Esophagus squamous epithelium (tissue), 5 donors: Measurements from ENCODE around the gene TUBGCP5. TPM values are rescaled to one million over a fixed set of nuclear protein-coding genes. Genes with fewer than 3 reads are reported as not detected.

Experiments
- DNase-seq: peaks from one replicate; lab custom pipeline; 2025; lab: John Stamatoyannopoulos, UW
- H3K27ac ChIP-seq, 4 donors: fragments of 200-600 bp; sonication (generic); one replicate each; pipeline ENCODE4 v1.5.1; 2016 to 2019; ENCODE audit warnings: mild to moderate bottlenecking in 1 of 4
- H3K27me3 ChIP-seq, 4 donors: fragments of 200-600 bp; sonication (generic); 1 replicate in 3 of 4; 2 replicates in 1 of 4; pipeline versions ENCODE4 v1.5.1 to v1.6.0; 2017 to 2021; ENCODE audit warnings: antibody characterized with exemption in 1 of 4
- H3K36me3 ChIP-seq, 3 donors: fragments of 200-600 bp; sonication (generic); one replicate each; pipeline ENCODE4 v1.5.1; 2016 to 2019
- H3K4me1 ChIP-seq, 3 donors: fragments of 200-600 bp; sonication (generic); one replicate each; pipeline ENCODE4 v1.5.1; 2017 to 2019
- H3K4me3 ChIP-seq, 4 donors: fragments of 200-600 bp; sonication (generic); 1 replicate in 3 of 4; 2 replicates in 1 of 4; pipeline ENCODE4 v1.5.1; 2016 to 2019; ENCODE audit warnings: mild to moderate bottlenecking in 2 of 4, moderate library complexity in 1 of 4
- H3K9me3 ChIP-seq, 3 donors: fragments of 200-600 bp; sonication (generic); one replicate each; pipeline ENCODE4 v1.5.1; 2016 to 2019
- CTCF ChIP-seq, 6 experiments: fragments of 450-650 bp in 4 of 6; fragments of 200-600 bp in 2 of 6; sonication (generic) in 2 of 6; IDR thresholded peaks; one replicate each; pipeline ENCODE4 v1.5.1; 2016 to 2019; ENCODE audit warnings: antibody characterized with exemption in 6 of 6, mild to moderate bottlenecking in 4 of 6, moderate library complexity in 4 of 6
- POLR2A ChIP-seq, 4 donors: fragments of 450-650 bp; IDR thresholded peaks; one replicate each; pipeline ENCODE4 v1.6.1; 2017; ENCODE audit warnings: antibody characterized with exemption in 4 of 4, mild to moderate bottlenecking in 4 of 4, moderate library complexity in 3 of 4
- WGBS, 2 donors: methylation state at CpG; one replicate each; pipeline ENCODE4 v1.1.5; 2018; 5-methylcytosine and 5-hydroxymethylcytosine counted together
- intact Hi-C: fragments of 100-400 bp; cut with DNase I; formaldehyde crosslinking; loops from one replicate; pipeline ENCODE4 v1.15.0; 2022
- total RNA-seq, 4 donors: library from RNA; depleted of rRNA; stranded (reverse); fragments of >200 nt; gene quantifications; one replicate each; pipeline ENCODE4 v1.1.0, GENCODE V29; 2016
- donor health status: DM: yes; HTN: yes; CAD: no.

TUBGCP5 gene
- total RNA-seq, 4 donors from 2014 or later: 10.6 to 33.6 (median 20.0) TPM

DNA sequence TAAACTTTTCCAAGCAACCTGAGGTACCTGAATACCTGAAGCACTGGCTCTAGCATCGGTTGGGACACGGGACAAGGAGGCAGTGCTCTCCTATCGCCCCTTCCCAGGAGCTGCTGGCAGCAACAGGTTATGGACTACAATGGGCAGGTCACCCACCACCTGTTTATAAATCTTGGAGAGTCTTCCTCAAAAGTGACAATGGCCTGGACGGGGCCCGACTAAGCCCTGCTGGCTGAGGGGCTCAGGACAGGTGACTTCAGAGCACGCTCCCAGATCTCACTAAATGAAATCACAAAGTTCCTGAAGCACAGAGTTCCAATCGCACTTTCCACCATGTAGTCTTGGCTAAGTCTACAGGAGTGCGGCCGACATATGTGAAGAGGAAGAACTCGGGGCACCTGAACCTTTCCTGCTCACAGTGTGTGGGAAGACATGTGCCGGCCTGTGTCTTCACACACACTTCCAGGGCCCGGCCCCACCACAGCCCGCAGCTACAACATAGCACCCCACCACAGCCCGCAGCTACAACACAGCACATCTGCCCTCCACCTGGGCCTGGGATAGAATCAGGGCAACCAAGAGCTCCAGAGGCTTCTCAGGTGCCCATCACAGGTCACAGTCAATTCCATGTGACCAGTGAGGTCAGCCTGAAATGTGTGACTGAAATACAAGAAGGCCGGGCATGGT, 72.1 kb downstream of the TUBGCP5 start:
- H3K9me3 ChIP-seq: no peaks in the 10 kb centered on the region

DNA sequence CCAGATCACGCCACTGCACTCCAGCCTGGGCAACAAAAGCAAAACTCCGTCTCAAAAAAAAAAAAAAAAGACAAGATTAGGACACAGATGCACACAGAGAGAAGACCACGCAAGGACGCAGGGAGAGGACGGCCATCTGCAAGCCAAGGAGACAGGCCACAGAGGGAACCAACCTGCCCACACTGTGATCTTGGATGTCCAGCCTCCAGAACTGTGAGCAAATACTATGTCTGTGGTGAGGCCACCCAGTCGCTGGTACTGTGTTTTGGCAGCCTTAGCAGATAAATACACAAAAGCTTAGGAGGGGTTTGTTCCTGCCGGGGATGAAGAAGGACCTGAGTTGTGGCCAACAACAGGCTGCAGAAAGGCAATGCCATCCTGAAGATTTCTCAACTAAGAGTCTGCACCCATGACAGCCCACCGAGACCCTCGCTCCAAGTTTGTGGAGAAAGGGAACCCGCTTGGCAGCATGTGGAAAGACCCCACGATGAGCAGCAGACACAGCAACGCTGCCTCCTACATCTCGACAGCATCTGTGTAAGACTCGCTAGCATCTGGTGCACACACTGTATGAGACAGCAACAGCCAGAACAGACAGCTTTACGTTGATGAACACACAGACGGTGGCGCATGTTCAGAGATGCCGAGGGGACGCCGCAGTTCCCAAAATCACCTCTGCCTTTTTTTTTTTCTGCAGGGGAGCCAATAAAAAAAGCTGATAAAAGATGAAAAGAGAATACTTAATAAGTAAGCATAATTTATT, 72.9 kb downstream of the TUBGCP5 start:
- Histone ChIP-seq H3K27ac (no peak overlapping the region), H3K36me3 (peaks cover 0 to 3% (median 0%) of the 10 kb centered on the region in 3 donors), H3K27me3 (no peaks in the 10 kb centered on the region), H3K9me3 (no peaks in the 10 kb centered on the region), H3K4me3 (no peak overlapping the region), H3K4me1 (peaks cover 11 to 61% (median 32%) of the 10 kb centered on the region in 3 donors)
- TF ChIP-seq CTCF (IDR thresholded peaks at IDR 0.05) (no peak), POLR2A (IDR thresholded peaks at IDR 0.05) (no peak)
- 78 to 88% methylated on average over 15 to 18 of the region's 20 CpGs for WGBS, 2 donors
- DNase-seq: no peak
- intact Hi-C loops: loop anchor here (10.0 kb wide), 1 partner anchor 122 kb away; no protein-coding TSS in a partner anchor

More for the DNA sequence above, 72.1 kb downstream of the TUBGCP5 start:
- Histone ChIP-seq H3K36me3 (peaks cover 0 to 3% (median 0%) of the 10 kb centered on the region in 3 donors), H3K27me3 (no peaks in the 10 kb centered on the region), H3K4me1 (peaks cover 10 to 53% (median 25%) of the 10 kb centered on the region in 3 donors), H3K4me3 (no peak overlapping the region), H3K27ac (no peak overlapping the region)
- intact Hi-C loops: loop anchor here (10.0 kb wide), 1 partner anchor 122 kb away; no protein-coding TSS in a partner anchor
- TF ChIP-seq CTCF (IDR thresholded peaks at IDR 0.05) (no peak), POLR2A (IDR thresholded peaks at IDR 0.05) (no peak)
- 83 to 90% methylated on average over 9 to 14 of the region's 15 CpGs for WGBS, 2 donors
- no peak for DNase-seq

DNA sequence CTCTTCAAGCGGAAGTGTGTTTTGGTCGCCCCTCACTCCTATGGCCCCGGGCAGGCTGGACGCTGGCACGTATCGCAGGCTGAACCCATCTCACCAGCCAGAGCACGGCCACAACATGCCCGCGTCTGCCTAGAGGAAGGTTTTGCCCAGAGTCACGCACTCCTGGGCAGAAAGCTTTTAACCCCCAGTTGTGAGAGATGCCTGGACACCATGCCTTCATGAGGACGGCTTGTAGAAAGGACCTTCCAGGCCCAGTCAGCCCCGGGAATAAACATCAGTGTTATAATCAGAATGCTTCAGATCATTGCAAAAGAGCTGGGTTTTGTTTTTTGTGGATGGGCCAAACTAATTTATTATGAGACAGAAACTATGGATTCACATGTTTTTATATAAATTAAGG, 75.7 kb downstream of the TUBGCP5 start:
- WGBS, 2 donors: 15 to 22% methylated on average over 8 to 12 of the region's 12 CpGs
- intact Hi-C loops: loop anchor here (10.0 kb wide), 1 partner anchor 119 kb away; no protein-coding TSS in a partner anchor
- TF ChIP-seq CTCF (IDR thresholded peaks at IDR 0.05): no peak
- no peak for TF ChIP-seq POLR2A (IDR thresholded peaks at IDR 0.05)
- Histone ChIP-seq H3K9me3 (no peaks in the 10 kb centered on the region), H3K27me3 (no peaks in the 10 kb centered on the region), H3K27ac (peak overlapping the region; percentile 18 to 74 (median 50)), H3K4me3 (peak overlapping the region in 1 of 4 donors; percentile 19), H3K4me1 (peaks cover 27 to 79% (median 50%) of the 10 kb centered on the region in 3 donors), H3K36me3 (peaks cover 0 to 3% (median 0%) of the 10 kb centered on the region in 3 donors)
- DNase-seq: no peak

GRCh38 chr15:22962611-22963010, 76.8 kb downstream of the TUBGCP5 start:
- intact Hi-C loops: loop anchor here (10.0 kb wide), 1 partner anchor 118 kb away; no protein-coding TSS in a partner anchor
- no peak for TF ChIP-seq POLR2A (IDR thresholded peaks at IDR 0.05)
- no peak for TF ChIP-seq CTCF (IDR thresholded peaks at IDR 0.05)
- Histone ChIP-seq H3K9me3 (no peaks in the 10 kb centered on the region), H3K4me1 (peaks cover 27 to 68% (median 43%) of the 10 kb centered on the region in 3 donors), H3K4me3 (no peak overlapping the region), H3K27ac (peak overlapping the region in 1 of 4 donors; percentile 59), H3K27me3 (no peaks in the 10 kb centered on the region), H3K36me3 (peaks cover 0 to 3% (median 0%) of the 10 kb centered on the region in 3 donors)
- WGBS, 2 donors: 95% methylated on average over 10 to 12 of the region's 12 CpGs
- DNase-seq: no peak
